Peyer's patch (tissue), 4 donors: Measurements from ENCODE around the gene ADAMTS14.

Source experiments
- POLR2A ChIP-seq, 2 donors: fragments of 450-650 bp; IDR thresholded peaks; one replicate each; pipeline ENCODE4 v1.5.1; 2017; ENCODE audit warnings: antibody characterized with exemption in 2 of 2, mild to moderate bottlenecking in 2 of 2, moderate library complexity in 2 of 2
- TF ChIP-seq, protein P1 (sequence below), 6 experiments: fragments of 450-650 bp in 4 of 6; fragments of 200-600 bp in 2 of 6; sonication (generic) in 1 of 6; IDR thresholded peaks; one replicate each; pipeline ENCODE4 v1.5.1; 2017 to 2019; ENCODE audit warnings: antibody characterized with exemption in 6 of 6, mild to moderate bottlenecking in 3 of 6, moderate library complexity in 1 of 6

DNA sequence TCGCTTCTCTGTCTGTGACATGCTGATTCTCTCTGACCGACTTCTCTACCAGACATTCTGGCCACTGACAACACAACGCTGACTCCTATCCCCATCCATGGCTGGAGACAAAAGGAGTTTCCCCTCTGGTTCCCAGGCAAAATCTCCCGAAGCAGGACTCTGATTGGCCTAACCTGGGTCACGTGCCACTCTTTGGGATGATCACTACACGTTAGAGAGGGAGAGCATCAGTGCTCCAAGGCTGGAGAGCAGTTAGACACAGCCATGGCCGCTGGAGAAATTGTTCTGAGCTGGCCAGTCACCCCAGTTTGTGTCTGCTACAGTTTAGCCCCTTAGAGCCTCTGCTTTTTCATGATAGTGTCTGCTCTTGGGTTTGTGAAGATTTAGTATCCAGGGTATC, 38.9 kb downstream of the ADAMTS14 start:
- TF ChIP-seq, protein P1, sequence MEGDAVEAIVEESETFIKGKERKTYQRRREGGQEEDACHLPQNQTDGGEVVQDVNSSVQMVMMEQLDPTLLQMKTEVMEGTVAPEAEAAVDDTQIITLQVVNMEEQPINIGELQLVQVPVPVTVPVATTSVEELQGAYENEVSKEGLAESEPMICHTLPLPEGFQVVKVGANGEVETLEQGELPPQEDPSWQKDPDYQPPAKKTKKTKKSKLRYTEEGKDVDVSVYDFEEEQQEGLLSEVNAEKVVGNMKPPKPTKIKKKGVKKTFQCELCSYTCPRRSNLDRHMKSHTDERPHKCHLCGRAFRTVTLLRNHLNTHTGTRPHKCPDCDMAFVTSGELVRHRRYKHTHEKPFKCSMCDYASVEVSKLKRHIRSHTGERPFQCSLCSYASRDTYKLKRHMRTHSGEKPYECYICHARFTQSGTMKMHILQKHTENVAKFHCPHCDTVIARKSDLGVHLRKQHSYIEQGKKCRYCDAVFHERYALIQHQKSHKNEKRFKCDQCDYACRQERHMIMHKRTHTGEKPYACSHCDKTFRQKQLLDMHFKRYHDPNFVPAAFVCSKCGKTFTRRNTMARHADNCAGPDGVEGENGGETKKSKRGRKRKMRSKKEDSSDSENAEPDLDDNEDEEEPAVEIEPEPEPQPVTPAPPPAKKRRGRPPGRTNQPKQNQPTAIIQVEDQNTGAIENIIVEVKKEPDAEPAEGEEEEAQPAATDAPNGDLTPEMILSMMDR (IDR thresholded peaks at IDR 0.05) = no peak
- TF ChIP-seq POLR2A (IDR thresholded peaks at IDR 0.05) = no peak
